SK-N-SH (cell line): Measurements from ENCODE around the gene JMJD4. TPM values are rescaled to one million over a fixed set of nuclear protein-coding genes. Genes with fewer than 3 reads are reported as not detected.

Experiments
- CTCF ChIA-PET: fragments of 300-600, 350-600 bp; formaldehyde crosslinking; extraction: SDS; loops from one replicate; lab custom pipeline; 2021; lab: Yijun Ruan, JAX
- POLR2A ChIA-PET: fragments of 350-600 bp; sonication (Branson Sonifier 250); formaldehyde crosslinking; extraction: SDS; loops from one replicate; lab custom pipeline; 2020; ENCODE audit warnings: antibody characterized with exemption, inconsistent platforms; lab: Yijun Ruan, JAX
- DNase-seq: peaks from one replicate; pipeline ENCODE4 v3.0.0; 2012
- H2AFZ ChIP-seq: fragments of 200-600 bp; sonication (generic); 2 replicates; pipeline ENCODE4 v1.8.1; 2016; ENCODE audit warnings: antibody characterized with exemption, mild to moderate bottlenecking, low read depth
- H3F3A ChIP-seq: fragments of 200-600 bp; sonication (generic); replicated peaks from 2 replicates; pipeline ENCODE3; 2016; ENCODE audit warnings: antibody characterized with exemption, mild to moderate bottlenecking; ENCODE audit not compliant: insufficient read depth
- H3K27ac ChIP-seq, 2 experiments: fragments of 200-500 bp in 1 of 2; fragments of 200-600 bp in 1 of 2; sonication (Bioruptor generic) in 1 of 2; sonication (generic), shearing (Covaris generic) in 1 of 2; 2 replicates each; pipeline versions ENCODE4 v1.5.1 to v1.6.1; 2014 to 2016; ENCODE audit warnings: low read depth in 2 of 2, inconsistent platforms in 1 of 2, low read length in 1 of 2, mild to moderate bottlenecking in 1 of 2, mixed read lengths in 1 of 2
- H3K27me3 ChIP-seq: fragments of 200-600 bp; sonication (generic), shearing (Covaris generic); 2 replicates; pipeline ENCODE4 v1.6.1; 2016; ENCODE audit warnings: mixed run types; ENCODE audit not compliant: insufficient read depth
- H3K36me3 ChIP-seq, 2 experiments: fragments of 200-500 bp in 1 of 2; fragments of 200-600 bp in 1 of 2; sonication (Bioruptor generic) in 1 of 2; sonication (generic) in 1 of 2; replicated peaks in 1 of 2; 2 replicates each; pipeline versions ENCODE3 to v1.5.1; 2014 to 2016; ENCODE audit warnings: low read length in 1 of 2, mild to moderate bottlenecking in 1 of 2; ENCODE audit not compliant: insufficient read depth in 2 of 2, control insufficient read depth in 1 of 2
- H3K4me1 ChIP-seq, 2 experiments: fragments of 200-500 bp in 1 of 2; fragments of 200-600 bp in 1 of 2; sonication (Bioruptor generic) in 1 of 2; sonication (generic), shearing (Covaris generic) in 1 of 2; 2 replicates each; pipeline versions ENCODE4 v1.5.1 to v1.6.1; 2014 to 2016; ENCODE audit warnings: low read depth in 1 of 2, low read length in 1 of 2, mixed run types in 1 of 2; ENCODE audit not compliant: insufficient read depth in 2 of 2, control insufficient read depth in 1 of 2
- H3K4me2 ChIP-seq: fragments of 200-600 bp; sonication (generic), shearing (Covaris generic); 2 replicates; pipeline ENCODE4 v1.6.1; 2017; ENCODE audit warnings: mixed run types
- H3K4me3 ChIP-seq, 2 experiments: fragments of 200-500 bp in 1 of 2; fragments of 200-600 bp in 1 of 2; sonication (Bioruptor generic) in 1 of 2; sonication (generic), shearing (Covaris generic) in 1 of 2; 2 replicates each; pipeline versions ENCODE4 v1.5.1 to v1.8.1; 2014 to 2016; ENCODE audit warnings: low read depth in 2 of 2, inconsistent platforms in 1 of 2, low read length in 1 of 2, mild to moderate bottlenecking in 1 of 2, mixed read lengths in 1 of 2, moderate library complexity in 1 of 2
- H3K79me2 ChIP-seq: fragments of 200-600 bp; sonication (generic); 2 replicates; pipeline ENCODE4 v1.8.1; 2017; ENCODE audit warnings: mild to moderate bottlenecking; ENCODE audit not compliant: insufficient read depth
- H3K9ac ChIP-seq: fragments of 200-600 bp; sonication (generic); 2 replicates; pipeline ENCODE4 v1.6.1; 2017; ENCODE audit warnings: mixed run types
- H3K9me2 ChIP-seq: fragments of 200-600 bp; sonication (generic); 2 replicates; pipeline ENCODE4 v1.6.1; 2017; ENCODE audit warnings: mixed run types
- H3K9me3 ChIP-seq: fragments of 200-600 bp; sonication (generic); 2 replicates; pipeline ENCODE4 v1.6.1; 2017; ENCODE audit warnings: mixed run types, mild to moderate bottlenecking, moderate library complexity
- H4K20me1 ChIP-seq: fragments of 200-600 bp; sonication (generic); 2 replicates; pipeline ENCODE4 v1.6.1; 2017; ENCODE audit warnings: mild to moderate bottlenecking, mixed run types; ENCODE audit not compliant: insufficient read depth
- CHD2 ChIP-seq: fragments of 150-350 bp; IDR thresholded peaks from 2 replicates; pipeline ENCODE4 v1.6.1; 2018; ENCODE audit warnings: low read length; ENCODE audit not compliant: partially characterized antibody
- CTCF ChIP-seq: fragments of 200-600 bp; sonication (generic); IDR thresholded peaks from 2 replicates; pipeline ENCODE4 v1.6.1; 2017; ENCODE audit warnings: antibody characterized with exemption, mild to moderate bottlenecking, moderate library complexity
- FOSL2 ChIP-seq: IDR thresholded peaks from 2 replicates; pipeline ENCODE4 v1.4.0; 2012; ENCODE audit warnings: low read depth, mild to moderate bottlenecking, moderate library complexity, borderline replicate concordance
- FOXM1 ChIP-seq: IDR thresholded peaks from 2 replicates; pipeline ENCODE4 v1.4.0; 2012; ENCODE audit warnings: low read depth, mild to moderate bottlenecking
- IRF3 ChIP-seq: fragments of 150-350 bp; IDR thresholded peaks from 2 replicates; pipeline ENCODE4 v1.6.1; 2016; ENCODE audit warnings: mild to moderate bottlenecking, low read depth, low read length
- JUND ChIP-seq: IDR thresholded peaks from 2 replicates; pipeline ENCODE4 v1.4.0; 2012
- NFIC ChIP-seq: IDR thresholded peaks from 2 replicates; pipeline ENCODE4 v1.4.0; 2012; ENCODE audit warnings: borderline replicate concordance
- NRF1 ChIP-seq: IDR thresholded peaks from 2 replicates; pipeline ENCODE4 v1.6.1; 2012; ENCODE audit warnings: low read depth, mild to moderate bottlenecking, low read length
- POLR2AphosphoS5 ChIP-seq: IDR thresholded peaks from 2 replicates; pipeline ENCODE4 v1.6.1; 2012; ENCODE audit warnings: low read depth, low read length
- RAD21 ChIP-seq: IDR thresholded peaks from 2 replicates; pipeline ENCODE4 v1.6.1; 2012; ENCODE audit warnings: mild to moderate bottlenecking, low read length
- SIN3A ChIP-seq: IDR thresholded peaks from 2 replicates; pipeline ENCODE4 v1.6.1; 2012; ENCODE audit warnings: low read depth, mild to moderate bottlenecking, low read length, moderate library complexity, borderline replicate concordance
- TCF12 ChIP-seq: IDR thresholded peaks from 2 replicates; pipeline ENCODE4 v1.4.0; 2012
- TEAD4 ChIP-seq: IDR thresholded peaks from 2 replicates; pipeline ENCODE4 v1.4.0; 2012; ENCODE audit warnings: mild to moderate bottlenecking, borderline replicate concordance; ENCODE audit not compliant: insufficient read depth
- WGBS: methylation state at CpG from one replicate; pipeline ENCODE4 v1.1.6; 2017; ENCODE audit warnings: low lambda C conversion rate; 5-methylcytosine and 5-hydroxymethylcytosine counted together
- polyA plus RNA-seq, 3 experiments: library from polyadenylated mRNA; depleted of rRNA; stranded (reverse); fragments of >200 nt; gene quantifications; 2 replicates each; pipeline ENCODE4 v1.2.3, GENCODE V29; 2012
- TF ChIP-seq, protein P1 (sequence below): IDR thresholded peaks from 2 replicates; pipeline ENCODE4 v1.6.1; 2012; ENCODE audit warnings: mild to moderate bottlenecking, low read depth, low read length, moderate library complexity
- TF ChIP-seq, protein P2 (sequence below): IDR thresholded peaks from 2 replicates; pipeline ENCODE4; 2012
- TF ChIP-seq, protein P3 (sequence below): IDR thresholded peaks from 2 replicates; pipeline ENCODE4 v1.4.0; 2012; ENCODE audit warnings: low read depth, borderline replicate concordance

The JMJD4 gene
- polyA plus RNA-seq, 1 of the 3 experiments (the other 2 are of a cell fraction) = 15.0 TPM

DNA sequence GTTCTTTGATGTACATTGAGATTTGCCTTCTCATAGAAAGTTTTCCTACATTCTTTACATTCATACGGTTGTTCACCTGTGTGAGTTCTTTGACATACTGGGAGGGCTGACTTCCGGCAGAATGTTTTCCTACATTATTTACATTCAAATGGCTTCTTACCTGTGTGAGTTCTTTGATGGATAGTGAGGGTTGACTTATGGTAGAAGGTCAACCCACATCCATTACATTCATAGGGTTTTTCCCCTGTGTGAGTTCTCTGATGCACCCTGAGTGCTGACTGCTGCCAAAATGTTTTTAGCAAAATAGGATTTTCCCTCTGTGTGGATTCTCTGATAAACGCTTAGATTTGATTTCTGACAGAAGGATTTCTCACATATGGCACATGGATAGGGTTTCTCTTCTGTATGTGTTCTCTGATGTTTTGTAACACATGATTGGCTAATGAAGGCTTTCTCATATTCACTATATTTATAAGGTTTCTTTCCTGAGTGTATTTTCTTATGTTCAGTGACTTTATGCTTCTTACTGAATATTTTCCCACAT, 37.7 kb downstream of the JMJD4 start:
- no peak overlapping the region for H3K4me3 ChIP-seq

More for the DNA sequence above, 37.7 kb downstream of the JMJD4 start:
- no peaks in the 10 kb centered on the region for H4K20me1 ChIP-seq
- no peak overlapping the region for H3K9ac ChIP-seq
- H3K9me3 ChIP-seq = peaks cover 14% of the 10 kb centered on the region; the same call in 1 of the 2 replicates
- H3K27ac ChIP-seq = no peak overlapping the region
- H2AFZ ChIP-seq = no peak overlapping the region
- H3K4me1 ChIP-seq = no peaks in the 10 kb centered on the region
- 28% methylated on average over 3 of the region's 3 CpGs for WGBS
- no peaks in the 10 kb centered on the region for H3K9me2 ChIP-seq
- H3K79me2 ChIP-seq = no peaks in the 10 kb centered on the region
- H3K27me3 ChIP-seq = no peaks in the 10 kb centered on the region
- H3K36me3 ChIP-seq = no peaks in the 10 kb centered on the region
- DNase-seq = no peak
- TF ChIP-seq TCF12 (no peak), JUND (no peak), SIN3A (no peak), POLR2AphosphoS5 (no peak), NFIC (no peak), IRF3 (no peak), CTCF (no peak), TEAD4 (no peak), CHD2 (no peak), RAD21 (no peak), FOSL2 (no peak), FOXM1 (no peak), NRF1 (no peak)
- TF ChIP-seq, protein P1, sequence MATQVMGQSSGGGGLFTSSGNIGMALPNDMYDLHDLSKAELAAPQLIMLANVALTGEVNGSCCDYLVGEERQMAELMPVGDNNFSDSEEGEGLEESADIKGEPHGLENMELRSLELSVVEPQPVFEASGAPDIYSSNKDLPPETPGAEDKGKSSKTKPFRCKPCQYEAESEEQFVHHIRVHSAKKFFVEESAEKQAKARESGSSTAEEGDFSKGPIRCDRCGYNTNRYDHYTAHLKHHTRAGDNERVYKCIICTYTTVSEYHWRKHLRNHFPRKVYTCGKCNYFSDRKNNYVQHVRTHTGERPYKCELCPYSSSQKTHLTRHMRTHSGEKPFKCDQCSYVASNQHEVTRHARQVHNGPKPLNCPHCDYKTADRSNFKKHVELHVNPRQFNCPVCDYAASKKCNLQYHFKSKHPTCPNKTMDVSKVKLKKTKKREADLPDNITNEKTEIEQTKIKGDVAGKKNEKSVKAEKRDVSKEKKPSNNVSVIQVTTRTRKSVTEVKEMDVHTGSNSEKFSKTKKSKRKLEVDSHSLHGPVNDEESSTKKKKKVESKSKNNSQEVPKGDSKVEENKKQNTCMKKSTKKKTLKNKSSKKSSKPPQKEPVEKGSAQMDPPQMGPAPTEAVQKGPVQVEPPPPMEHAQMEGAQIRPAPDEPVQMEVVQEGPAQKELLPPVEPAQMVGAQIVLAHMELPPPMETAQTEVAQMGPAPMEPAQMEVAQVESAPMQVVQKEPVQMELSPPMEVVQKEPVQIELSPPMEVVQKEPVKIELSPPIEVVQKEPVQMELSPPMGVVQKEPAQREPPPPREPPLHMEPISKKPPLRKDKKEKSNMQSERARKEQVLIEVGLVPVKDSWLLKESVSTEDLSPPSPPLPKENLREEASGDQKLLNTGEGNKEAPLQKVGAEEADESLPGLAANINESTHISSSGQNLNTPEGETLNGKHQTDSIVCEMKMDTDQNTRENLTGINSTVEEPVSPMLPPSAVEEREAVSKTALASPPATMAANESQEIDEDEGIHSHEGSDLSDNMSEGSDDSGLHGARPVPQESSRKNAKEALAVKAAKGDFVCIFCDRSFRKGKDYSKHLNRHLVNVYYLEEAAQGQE = no peak
- TF ChIP-seq, protein P2, sequence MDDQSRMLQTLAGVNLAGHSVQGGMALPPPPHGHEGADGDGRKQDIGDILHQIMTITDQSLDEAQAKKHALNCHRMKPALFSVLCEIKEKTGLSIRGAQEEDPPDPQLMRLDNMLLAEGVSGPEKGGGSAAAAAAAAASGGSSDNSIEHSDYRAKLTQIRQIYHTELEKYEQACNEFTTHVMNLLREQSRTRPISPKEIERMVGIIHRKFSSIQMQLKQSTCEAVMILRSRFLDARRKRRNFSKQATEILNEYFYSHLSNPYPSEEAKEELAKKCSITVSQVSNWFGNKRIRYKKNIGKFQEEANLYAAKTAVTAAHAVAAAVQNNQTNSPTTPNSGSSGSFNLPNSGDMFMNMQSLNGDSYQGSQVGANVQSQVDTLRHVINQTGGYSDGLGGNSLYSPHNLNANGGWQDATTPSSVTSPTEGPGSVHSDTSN = no peak
- TF ChIP-seq, protein P3, sequence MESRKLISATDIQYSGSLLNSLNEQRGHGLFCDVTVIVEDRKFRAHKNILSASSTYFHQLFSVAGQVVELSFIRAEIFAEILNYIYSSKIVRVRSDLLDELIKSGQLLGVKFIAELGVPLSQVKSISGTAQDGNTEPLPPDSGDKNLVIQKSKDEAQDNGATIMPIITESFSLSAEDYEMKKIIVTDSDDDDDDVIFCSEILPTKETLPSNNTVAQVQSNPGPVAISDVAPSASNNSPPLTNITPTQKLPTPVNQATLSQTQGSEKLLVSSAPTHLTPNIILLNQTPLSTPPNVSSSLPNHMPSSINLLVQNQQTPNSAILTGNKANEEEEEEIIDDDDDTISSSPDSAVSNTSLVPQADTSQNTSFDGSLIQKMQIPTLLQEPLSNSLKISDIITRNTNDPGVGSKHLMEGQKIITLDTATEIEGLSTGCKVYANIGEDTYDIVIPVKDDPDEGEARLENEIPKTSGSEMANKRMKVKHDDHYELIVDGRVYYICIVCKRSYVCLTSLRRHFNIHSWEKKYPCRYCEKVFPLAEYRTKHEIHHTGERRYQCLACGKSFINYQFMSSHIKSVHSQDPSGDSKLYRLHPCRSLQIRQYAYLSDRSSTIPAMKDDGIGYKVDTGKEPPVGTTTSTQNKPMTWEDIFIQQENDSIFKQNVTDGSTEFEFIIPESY = no peak
- CTCF ChIA-PET = no interaction called here
- POLR2A ChIA-PET = no interaction called here
- H3F3A ChIP-seq = no peaks in the 10 kb centered on the region
- no peak overlapping the region for H3K4me2 ChIP-seq
